SH-SY5Y (cell line): ENCODE data around the gene TCF23.

Source experiments
- GATA2 ChIP-seq: IDR thresholded peaks from 2 replicates; pipeline ENCODE4 v1.6.1; 2011; ENCODE audit warnings: mild to moderate bottlenecking, low read depth, low read length
- GATA3 ChIP-seq: IDR thresholded peaks from 2 replicates; pipeline ENCODE4 v1.6.1; 2011; ENCODE audit warnings: low read depth, mild to moderate bottlenecking, low read length, moderate library complexity

GRCh38 chr2:27191070-27191829 lies 42.4 kb downstream of the TCF23 start:
- TF ChIP-seq GATA2, result no peak
- TF ChIP-seq GATA3, result no peak
